Fibroblast of peridontal ligament (primary cell): ENCODE measurements around the gene TMEM167B.
A peak's percentile ranks its signal among the peaks of the same experiment; 100 is the strongest.
"Not testable (repeated sequence)": the region's sequence is repeated elsewhere in the genome, so short reads cannot be mapped to it uniquely, and the experiment has no call there.

ENCODE experiments used
- DNase-seq: peaks from one replicate; pipeline ENCODE4 v3.0.0-alpha.2; 2010; ENCODE audit errors: extremely low read depth

The TMEM167B gene

DNA sequence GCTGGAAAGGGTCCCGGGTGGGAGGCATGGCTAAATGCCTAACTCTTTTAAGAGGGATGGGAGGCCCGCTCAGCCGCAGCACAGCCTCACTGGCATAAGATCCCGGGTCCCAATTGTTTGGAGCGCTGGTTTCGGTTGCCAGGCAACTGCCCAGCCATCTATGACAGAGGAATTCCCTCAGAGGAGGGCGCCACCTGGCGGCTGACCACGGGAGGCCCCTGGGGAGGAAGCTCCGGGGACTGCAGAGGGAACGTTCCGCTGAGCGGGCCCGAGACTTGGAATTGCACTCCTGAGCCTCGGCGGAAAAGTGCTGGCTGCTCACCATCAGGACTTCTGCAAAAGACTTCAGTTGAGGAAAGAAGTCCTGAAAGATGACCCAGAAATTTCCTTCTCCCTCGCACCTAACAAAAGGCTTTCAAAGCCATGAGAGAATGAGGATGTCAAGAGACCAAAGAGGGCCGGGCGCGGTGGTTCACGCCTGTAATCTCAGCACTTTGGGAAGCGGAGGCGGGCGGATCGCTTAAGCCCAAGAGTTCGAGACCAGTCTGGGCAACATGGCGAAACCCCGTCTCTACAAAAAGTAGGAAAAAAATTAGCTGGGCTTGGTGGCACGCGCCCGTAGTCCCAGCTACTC is 22.2 kb downstream of the TMEM167B start:
- DNase-seq, result peak; percentile 85

DNA sequence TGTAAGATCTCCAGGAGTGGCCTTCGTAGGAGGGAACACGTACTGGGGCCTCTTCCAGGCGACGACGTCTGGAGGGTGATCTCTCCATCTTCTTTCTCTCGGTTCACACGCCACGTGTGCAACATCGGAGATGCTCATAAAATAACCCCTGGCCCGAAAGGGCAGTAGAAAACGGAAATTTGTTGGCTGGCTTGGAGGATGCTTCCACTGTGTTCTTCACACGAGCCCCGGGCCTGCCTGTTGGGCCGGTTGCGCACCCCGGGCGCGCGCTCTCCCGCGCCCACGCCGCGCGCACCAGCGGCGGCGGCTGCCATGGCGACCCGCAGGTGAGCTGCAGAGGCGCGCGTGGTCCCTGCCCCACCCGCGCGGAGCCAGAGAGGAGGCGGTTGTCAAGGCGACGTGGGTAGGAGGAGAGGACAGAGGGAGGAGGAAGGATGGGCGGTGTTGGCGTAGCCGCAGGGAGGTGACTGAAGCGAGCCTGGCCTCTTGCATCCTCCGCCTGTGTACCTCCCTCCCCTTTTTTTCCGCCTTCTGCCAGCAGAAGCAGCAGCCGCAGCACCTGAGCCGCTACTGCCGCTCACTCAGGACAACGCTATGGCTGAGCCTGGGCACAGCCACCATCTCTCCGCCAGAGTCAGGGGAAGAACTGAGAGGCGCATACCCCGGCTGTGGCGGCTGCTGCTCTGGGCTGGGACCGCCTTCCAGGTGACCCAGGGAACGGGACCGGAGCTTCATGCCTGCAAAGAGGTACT is 23.2 kb downstream of the TMEM167B start, which contains the start of gene ELAPOR1:
Gene ELAPOR1, plus strand, starts transcription at position 526 of the 752 bp plus-strand sequence. Its CDS starts 69 bp downstream, at position 595.
- peak; percentile 20 for DNase-seq

DNA sequence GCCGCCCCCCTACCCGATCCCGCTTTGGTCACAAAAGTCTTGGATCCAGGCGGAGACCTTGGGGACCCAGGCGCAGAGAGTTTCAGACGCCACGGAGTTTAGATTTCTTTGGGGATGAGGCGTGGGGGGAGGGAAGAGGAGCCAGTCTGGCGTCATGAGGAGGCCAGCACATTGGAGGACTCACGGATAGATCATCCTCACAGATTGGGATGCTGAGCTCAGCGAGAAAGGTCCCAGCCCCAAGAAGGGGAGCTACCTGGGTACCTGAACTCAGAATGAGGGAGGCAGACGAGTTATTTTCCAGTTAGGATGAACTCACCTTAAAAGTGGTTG is 23.7 kb downstream of the TMEM167B start:
- DNase-seq, result no peak

DNA sequence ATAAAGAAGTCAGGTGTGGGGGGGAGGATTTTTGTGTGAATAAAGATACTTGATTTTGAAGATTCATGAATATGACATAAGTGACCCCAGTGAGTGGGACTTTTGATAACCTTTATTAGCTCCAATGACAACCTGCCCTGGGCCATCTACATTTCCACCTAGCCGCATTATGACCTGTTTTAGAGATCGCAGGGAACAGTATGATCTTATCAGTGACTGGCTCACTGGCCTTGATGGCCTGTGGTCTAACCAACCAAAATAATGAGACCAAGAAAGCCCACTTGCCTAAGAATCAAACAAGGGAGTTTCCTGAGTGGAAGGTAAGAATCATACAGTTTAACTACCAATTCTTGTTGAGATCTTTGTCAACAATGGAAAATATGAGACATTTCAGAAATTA is 25.1 kb downstream of the TMEM167B start:
- DNase-seq, result no peak

DNA sequence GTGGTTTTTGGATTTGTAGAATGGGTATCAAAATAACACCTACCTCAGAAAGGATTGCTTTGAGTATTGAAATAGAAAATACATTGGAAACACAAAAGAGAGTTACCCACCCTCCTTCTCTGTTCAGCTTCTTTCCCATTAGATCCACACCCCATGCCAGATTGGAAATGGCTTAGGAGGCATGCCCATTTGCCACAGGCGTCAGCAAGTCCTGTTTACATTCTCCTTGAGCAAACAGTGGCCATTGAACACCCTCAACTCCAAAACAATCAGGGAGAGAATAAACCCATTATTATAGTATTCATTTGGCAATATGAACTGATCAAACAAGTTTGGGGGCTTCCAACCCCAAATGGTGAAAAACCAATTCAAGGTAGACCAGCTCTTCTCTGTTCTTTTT is 25.7 kb downstream of the TMEM167B start:
- no peak for DNase-seq

DNA sequence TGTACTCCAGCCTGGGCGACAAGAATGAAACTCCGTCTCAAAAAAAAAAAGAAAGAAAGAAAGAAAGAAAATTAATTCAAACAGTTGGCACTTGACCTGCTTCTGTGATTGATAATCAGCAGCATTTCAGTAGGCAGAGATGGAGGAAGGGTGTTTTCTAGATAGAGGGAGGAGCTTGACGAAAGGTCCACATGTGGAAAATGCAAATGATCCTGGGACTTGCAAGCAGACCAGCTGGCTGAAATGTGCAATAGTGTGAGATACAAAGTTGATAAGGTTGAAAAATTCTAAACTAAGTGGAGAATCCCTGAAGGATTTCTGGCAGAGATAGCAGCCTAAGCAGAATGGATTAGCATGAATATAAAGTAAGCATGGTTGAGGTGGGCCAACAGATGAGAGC is 27.5 kb downstream of the TMEM167B start:
- no peak for DNase-seq

DNA sequence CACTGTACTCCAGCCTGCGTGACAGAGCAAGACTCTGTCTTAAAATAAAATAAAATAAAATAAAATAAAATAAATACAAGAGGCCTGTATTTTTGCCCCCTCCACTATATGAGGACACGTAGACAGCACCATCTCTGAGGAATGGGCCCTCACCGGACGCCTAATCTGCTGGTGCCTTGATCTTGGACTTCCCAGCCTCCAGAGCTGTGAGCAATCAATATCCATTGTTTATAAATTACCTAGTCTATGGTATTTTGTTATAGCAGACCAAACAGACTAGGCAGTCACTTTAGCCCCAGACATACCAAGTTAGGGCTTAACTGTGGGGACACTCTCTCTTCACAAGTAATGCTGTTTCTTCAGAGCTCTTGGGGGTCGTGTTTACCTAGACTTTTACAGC is 29.8 kb downstream of the TMEM167B start:
- no peak for DNase-seq

DNA sequence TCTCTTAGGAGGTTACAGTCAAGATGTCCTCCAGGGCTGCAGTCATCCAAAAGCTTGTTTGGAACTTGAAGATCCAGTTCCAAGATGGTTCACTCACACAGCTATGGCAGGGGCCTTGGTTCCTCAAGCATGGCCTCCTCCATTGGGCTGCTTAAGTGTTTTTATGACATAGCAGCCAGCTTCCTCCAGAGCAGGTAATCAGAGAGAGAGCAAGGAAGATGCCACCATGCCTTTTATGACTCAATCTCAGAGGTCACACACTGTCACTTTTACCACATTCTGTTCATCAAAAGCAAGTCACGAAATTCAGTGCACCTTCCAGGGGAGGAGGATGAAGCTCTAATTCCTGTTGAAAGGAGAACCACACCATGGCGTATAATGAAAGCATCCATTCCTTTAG is 40.5 kb downstream of the TMEM167B start:
- DNase-seq, result no peak

DNA sequence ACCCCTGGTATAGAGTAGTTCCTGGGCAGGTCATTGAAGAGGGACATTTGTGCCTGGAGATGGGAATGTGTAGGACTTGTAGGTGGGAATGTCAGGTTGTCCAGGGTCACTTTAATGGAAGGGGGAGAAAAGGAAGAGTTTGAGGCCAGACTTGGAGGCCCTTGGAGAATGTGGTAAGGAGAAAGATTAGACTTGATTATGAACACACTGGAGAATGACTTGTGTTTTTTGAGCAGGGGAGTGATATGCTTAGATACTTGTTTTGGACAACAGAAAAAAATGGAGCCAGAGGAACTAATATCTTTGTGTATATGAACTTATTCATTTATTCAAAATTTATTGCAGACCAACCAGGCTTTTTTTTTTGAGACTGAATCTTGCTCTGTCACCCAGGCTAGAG is 41.2 kb downstream of the TMEM167B start:
- no peak for DNase-seq

DNA sequence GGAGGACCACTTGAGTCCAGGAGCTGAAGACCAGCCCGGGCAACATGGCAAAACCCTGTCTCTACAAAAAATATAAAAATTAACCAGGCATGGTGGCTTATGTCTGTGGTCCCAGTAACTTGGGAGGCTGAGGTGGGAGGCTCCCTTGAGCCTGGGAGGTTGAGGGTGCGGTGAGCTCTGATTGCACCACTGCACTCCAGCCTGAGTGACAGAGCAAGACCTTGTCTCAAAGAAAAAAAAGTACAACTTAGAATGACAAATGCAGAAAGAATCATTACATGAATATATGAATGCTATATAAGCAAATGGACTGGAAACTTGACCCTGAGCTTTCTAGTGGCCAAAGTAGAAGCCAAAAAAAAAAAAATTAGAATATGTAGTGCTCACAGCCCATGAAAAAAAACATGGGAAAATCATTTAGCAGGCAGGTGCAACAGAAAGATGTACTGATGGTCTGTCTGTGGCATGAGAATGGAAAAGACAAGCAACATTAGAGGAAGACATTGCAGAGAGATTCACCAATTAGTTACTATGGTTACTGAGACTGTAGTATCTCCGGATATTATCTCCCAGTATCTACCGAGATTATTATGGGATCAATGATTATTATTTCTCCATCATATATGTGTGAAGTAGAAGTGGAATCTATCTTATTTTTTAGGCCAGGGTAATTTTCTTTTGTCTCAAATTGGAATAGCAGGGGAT is 42.6 kb downstream of the TMEM167B start:
- DNase-seq, result no peak

DNA sequence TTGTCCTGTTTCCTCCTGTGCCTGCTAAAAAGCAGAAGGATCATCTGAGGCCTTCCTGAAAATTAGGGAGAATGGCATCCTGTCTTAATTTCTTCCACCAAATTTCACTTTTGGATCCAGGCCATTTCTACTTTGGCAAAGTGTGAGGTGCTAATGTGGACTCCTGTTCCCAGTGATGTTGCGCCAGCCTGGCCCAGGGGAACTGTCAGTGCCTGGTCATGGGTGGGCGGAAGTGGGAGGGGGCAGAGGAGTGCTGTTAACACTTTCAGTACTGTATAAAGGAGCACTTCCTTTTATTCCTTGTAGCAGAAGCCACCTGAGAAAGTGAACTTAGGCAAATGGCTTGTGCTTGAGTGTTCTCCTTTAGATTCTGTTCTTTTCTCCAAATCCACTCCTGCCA is 43.3 kb downstream of the TMEM167B start:
- no peak for DNase-seq

DNA sequence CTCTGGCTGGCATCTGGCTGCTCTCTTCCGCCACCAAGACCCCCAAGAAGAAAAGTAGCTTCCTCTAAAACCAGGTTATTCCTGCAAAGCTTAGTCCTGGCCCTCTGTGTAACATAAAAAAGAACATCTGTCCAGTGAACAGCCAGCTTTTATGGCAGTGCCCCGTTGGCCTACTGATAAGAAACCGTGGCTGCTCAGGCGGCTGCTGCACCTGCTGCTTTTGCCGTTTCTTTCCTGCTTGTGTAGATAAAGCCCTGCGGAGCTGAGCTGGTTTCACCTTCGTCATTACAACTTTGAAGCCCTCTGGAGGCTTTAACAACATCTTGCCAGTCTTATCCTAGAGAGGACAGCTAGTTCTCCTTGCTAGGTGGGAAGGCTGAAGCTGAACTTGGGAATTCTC is 43.9 kb downstream of the TMEM167B start:
- DNase-seq, result no peak

DNA sequence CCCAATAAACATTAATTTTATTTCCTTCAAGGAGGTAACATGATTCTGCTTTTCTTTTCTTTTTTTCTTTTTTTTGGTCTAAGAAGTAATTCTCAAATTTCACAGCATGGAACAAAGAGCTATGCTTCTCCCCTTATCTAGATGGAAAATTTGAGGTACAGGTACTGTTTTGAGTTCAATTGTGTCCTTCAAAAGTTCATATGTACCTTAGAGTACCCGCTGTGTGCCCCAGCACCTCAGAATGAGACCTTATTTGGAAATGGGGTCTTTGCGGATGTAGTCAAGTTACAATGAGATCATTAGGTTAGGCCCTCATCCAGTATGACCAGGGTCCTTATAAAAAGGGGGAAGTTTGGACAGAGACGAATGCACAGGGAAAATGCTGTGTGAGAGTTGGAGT is 45.4 kb downstream of the TMEM167B start:
- no peak for DNase-seq

DNA sequence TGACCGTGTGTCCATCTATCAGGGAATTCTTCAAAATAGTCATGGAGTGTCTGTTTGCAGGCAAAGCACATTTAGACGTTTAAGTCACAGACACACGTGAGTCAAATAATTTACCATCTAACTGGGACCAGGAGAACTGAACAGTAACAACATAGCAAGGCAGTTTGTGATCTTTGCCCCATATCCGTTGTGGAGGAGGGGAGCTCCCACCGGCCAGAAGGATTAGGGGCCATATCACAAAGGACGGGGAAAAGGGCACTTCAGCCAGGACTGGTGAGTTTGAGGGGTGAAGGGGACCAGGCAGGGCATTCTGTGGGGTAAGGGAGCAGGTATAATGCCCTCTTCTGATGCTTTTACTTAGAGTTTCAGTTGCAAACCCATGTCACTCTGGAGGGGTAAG is 46.2 kb downstream of the TMEM167B start:
- DNase-seq, result no peak

DNA sequence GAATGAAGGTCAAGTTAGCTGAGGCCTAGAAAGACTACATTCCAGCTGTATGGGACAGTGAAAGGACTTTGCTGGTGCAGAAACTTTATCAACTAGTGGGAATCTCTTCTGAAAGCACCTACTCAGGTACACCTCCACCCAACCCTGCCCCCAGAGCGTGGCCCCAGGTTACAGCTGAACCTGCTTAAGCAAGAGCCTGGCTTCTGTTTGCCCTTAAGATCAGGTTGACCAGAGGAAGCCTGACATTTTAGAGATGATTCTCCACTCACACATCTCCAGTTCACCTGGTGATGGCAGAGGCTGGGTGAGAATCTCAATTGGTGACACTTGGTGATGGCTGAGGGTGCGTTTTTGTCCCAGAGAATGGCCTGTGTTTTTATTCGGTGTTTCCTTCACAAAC is 47.4 kb downstream of the TMEM167B start:
- DNase-seq, result no peak

DNA sequence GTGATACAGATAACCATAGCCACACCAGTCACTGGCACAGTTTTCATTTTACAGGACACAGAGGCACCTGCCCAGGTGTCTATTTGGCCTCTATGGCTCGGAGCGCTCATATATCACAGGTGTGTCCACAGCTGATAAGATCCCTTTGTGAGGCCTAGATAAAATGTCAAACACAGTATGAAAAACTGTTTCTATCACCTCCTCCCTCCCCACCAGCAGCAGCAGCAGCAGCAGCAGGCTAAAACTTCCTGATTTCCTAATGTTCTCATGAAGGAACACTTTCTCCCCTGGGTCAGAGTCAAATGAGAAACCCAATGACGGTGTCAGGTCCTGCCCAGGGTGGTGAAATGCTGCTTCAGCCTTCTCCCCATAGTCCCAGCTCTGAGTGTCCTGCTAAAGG is 47.8 kb downstream of the TMEM167B start:
- DNase-seq, result no peak

DNA sequence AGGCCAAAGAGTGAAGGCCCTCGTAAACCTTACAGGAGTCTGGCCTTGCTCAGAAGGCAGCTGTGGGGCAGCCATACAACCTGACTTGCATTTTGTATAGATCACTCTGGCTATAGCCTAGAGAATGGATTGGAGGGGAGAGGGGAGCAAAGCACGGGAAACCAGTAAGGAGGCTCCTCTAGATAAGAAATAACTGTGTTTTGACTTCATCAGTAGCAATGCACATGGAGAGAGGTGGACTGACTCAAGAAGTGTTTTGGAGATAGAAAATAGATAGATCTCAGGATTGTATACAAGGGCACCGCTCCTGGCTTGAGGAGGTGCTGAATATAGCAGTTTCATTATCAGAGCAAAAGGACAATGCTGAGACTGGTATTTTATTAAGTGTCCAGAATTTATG is 49.8 kb downstream of the TMEM167B start:
- DNase-seq, result no peak

DNA sequence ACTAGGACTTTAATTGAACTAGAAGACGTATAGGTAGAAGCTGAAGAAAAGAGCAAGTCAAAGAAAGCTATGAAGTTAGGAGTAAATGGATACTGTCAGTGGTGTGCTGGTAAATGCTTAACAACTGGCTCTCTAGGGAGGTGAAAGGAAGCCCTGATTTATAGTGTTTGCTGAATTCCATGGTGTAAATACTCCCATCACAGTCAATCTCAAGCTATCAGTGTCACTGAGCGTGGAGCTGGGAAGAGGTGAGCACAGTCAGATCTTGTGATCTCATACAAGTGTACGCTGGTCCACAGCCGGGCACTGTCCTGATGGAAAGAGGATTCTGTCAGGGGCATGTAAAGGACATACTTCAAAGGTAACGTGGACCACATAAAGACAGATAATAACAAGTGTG is 51.7 kb downstream of the TMEM167B start:
- DNase-seq, result no peak

DNA sequence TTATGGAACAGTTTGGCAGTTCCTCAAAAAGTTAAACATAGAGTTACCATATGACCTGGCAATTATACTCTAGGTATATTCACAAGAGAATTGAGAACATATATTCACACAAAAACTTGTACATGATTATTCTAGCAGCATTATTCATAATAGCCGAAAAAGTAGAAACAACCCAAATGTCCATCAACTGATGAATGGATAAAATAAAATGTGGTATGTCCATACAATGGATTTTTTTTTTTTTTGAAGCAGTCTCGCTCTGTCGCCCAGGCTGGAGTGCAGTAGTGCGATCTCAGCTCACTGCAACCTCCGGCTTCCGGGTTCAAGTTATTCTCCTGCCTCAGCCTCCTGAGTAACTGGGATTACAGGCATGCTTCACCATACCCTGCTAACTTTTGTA is 52.2 kb downstream of the TMEM167B start:
- not testable (repeated sequence) for DNase-seq
